ENCODE measurements around the gene SCTR. TPM values are rescaled to one million over a fixed set of nuclear protein-coding genes. Genes with fewer than 3 reads are reported as not detected.

Gene SCTR
- total and polyA plus RNA-seq, 2 of the 13 experiments (the other 11 are each of a cell fraction or from before 2014, with no cell fraction given), result not detected

DNA sequence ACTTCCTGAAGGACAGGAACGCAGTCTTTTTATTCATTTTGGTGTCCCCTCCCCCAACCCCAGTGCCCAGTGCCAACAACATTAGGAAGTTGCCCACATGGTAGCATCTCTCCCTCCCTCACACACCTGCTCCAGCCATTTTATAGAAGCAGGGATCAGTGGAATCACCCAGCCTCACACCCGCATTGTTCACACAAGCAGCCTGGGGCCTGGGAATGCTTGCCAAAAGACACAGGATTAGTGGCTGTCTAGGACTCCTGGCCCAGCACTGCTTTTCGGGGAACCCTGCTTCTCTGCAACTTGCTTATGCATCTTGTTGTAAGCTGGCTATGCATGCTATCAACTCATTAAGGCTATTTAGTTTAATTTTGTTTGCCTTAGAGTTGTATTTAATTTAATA lies 74.8 kb downstream of the SCTR start:
- no peak for DNase-seq (ENCODE audit: low spot score)
- H3K4me3 ChIP-seq (replicated peaks in 1 of 3; ENCODE audit: insufficient read depth in 1 of 3, low read depth in 2 of 3, low read length in 3 of 3), result no peak overlapping the region
- in situ Hi-C loops (cut with HindIII; ENCODE audit: extremely low pct_ligation_motif_present, low pct_unique_long_range_greater_than_20kb), result no loop called here
- no peak overlapping the region for H3K27ac ChIP-seq (ENCODE audit: extremely low read length, insufficient read depth, low read length)
- H3K9ac ChIP-seq (ENCODE audit: insufficient read depth, low read depth, low read length), result no peak overlapping the region
- H3K36me3 ChIP-seq (replicated peaks in 1 of 2; ENCODE audit: control insufficient read depth in 1 of 2, insufficient read depth in 2 of 2, low read length in 2 of 2), result no peaks in the 10 kb centered on the region
- H3K4me1 ChIP-seq (ENCODE audit: insufficient read depth, low read length), result peaks cover 9% of the 10 kb centered on the region; the same call in 1 of the 2 replicates
- H3K9me3 ChIP-seq (ENCODE audit: low read length), result no peaks in the 10 kb centered on the region
- intact Hi-C loops (cut with micrococcal nuclease; ENCODE audit: unreplicated experiment), result no loop called here
- ATAC-seq, result no peak
- H3K79me2 ChIP-seq (ENCODE audit: insufficient read depth, low read length), result no peaks in the 10 kb centered on the region
- 56% methylated on average over 3 of the region's 3 CpGs for WGBS (ENCODE audit: low lambda C conversion rate)
- POLR2A ChIA-PET, result interaction anchor here (1.7 kb wide), 1 partner anchor 9 kb away, joined by 4 read pairs; no protein-coding TSS in a partner anchor
- peaks cover 6% of the 10 kb centered on the region; the same call in 1 of the 2 replicates for H4K20me1 ChIP-seq (ENCODE audit: insufficient read depth, low read length)
- H2AFZ ChIP-seq (ENCODE audit: low read length), result no peak overlapping the region
- H3K4me2 ChIP-seq (ENCODE audit: low read depth, low read length), result no peak overlapping the region
- CTCF ChIA-PET (ENCODE audit: low intra/inter-chr PET ratio, low total read pairs), result no interaction called here
- TF ChIP-seq HNF4A (CRISPR knock-in tag; IDR thresholded peaks at IDR 0.05), result no peak
- TF ChIP-seq ZNF296 (CRISPR knock-in tag; conservative IDR thresholded peaks at IDR 0.05), result no peak
- no peak for TF ChIP-seq MZF1 (CRISPR knock-in tag; IDR thresholded peaks at IDR 0.05; ENCODE audit: borderline replicate concordance)
- no peak for TF ChIP-seq ZNF670 (CRISPR knock-in tag; IDR thresholded peaks at IDR 0.05; ENCODE audit: borderline replicate concordance)
- TF ChIP-seq SMAD3 (CRISPR knock-in tag; IDR thresholded peaks at IDR 0.05), result no peak
- TF ChIP-seq ATF1 (CRISPR knock-in tag; IDR thresholded peaks at IDR 0.05), result no peak
- TF ChIP-seq, protein P1, sequence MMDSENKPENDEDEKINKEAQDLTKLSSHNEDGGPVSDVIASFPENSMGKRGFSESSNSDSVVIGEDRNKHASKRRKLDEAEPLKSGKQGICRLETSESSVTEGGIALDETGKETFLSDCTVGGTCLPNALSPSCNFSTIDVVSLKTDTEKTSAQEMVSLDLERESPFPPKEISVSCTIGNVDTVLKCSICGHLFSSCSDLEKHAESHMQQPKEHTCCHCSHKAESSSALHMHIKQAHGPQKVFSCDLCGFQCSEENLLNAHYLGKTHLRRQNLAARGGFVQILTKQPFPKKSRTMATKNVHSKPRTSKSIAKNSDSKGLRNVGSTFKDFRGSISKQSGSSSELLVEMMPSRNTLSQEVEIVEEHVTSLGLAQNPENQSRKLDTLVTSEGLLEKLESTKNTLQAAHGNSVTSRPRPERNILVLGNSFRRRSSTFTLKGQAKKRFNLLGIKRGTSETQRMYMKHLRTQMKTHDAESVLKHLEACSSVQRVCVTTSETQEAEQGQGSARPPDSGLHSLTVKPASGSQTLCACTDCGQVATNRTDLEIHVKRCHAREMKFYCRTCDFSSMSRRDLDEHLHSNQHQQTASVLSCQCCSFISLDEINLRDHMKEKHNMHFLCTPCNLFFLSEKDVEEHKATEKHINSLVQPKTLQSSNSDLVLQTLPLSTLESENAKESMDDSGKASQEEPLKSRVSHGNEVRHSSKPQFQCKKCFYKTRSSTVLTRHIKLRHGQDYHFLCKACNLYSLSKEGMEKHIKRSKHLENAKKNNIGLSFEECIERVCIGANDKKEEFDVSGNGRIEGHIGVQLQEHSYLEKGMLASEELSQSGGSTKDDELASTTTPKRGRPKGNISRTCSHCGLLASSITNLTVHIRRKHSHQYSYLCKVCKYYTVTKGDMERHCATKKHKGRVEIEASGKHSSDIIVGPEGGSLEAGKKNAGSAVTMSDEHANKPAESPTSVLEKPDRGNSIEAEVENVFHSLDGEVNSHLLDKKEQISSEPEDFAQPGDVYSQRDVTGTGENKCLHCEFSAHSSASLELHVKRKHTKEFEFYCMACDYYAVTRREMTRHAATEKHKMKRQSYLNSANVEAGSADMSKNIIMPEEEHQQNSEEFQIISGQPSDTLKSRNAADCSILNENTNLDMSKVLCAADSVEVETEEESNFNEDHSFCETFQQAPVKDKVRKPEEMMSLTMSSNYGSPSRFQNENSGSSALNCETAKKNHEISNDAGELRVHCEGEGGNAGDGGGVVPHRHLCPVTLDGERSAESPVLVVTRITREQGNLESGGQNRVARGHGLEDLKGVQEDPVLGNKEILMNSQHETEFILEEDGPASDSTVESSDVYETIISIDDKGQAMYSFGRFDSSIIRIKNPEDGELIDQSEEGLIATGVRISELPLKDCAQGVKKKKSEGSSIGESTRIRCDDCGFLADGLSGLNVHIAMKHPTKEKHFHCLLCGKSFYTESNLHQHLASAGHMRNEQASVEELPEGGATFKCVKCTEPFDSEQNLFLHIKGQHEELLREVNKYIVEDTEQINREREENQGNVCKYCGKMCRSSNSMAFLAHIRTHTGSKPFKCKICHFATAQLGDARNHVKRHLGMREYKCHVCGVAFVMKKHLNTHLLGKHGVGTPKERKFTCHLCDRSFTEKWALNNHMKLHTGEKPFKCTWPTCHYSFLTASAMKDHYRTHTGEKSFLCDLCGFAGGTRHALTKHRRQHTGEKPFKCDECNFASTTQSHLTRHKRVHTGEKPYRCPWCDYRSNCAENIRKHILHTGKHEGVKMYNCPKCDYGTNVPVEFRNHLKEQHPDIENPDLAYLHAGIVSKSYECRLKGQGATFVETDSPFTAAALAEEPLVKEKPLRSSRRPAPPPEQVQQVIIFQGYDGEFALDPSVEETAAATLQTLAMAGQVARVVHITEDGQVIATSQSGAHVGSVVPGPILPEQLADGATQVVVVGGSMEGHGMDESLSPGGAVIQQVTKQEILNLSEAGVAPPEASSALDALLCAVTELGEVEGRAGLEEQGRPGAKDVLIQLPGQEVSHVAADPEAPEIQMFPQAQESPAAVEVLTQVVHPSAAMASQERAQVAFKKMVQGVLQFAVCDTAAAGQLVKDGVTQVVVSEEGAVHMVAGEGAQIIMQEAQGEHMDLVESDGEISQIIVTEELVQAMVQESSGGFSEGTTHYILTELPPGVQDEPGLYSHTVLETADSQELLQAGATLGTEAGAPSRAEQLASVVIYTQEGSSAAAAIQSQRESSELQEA (CRISPR knock-in tag; IDR thresholded peaks at IDR 0.05; ENCODE audit: not compliant biosample characterization), result no peak
- TF ChIP-seq, protein P2, sequence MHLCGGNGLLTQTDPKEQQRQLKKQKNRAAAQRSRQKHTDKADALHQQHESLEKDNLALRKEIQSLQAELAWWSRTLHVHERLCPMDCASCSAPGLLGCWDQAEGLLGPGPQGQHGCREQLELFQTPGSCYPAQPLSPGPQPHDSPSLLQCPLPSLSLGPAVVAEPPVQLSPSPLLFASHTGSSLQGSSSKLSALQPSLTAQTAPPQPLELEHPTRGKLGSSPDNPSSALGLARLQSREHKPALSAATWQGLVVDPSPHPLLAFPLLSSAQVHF (CRISPR knock-in tag; IDR thresholded peaks at IDR 0.05), result no peak
- TF ChIP-seq, protein P3, sequence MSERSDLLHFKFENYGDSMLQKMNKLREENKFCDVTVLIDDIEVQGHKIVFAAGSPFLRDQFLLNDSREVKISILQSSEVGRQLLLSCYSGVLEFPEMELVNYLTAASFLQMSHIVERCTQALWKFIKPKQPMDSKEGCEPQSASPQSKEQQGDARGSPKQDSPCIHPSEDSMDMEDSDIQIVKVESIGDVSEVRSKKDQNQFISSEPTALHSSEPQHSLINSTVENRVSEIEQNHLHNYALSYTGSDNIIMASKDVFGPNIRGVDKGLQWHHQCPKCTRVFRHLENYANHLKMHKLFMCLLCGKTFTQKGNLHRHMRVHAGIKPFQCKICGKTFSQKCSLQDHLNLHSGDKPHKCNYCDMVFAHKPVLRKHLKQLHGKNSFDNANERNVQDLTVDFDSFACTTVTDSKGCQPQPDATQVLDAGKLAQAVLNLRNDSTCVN (CRISPR knock-in tag; IDR thresholded peaks at IDR 0.05; ENCODE audit: borderline replicate concordance), result no peak
- no peak for TF ChIP-seq ZNF207 (IDR thresholded peaks at IDR 0.05; ENCODE audit: borderline replicate concordance)
- TF ChIP-seq SCMH1 (CRISPR knock-in tag; IDR thresholded peaks at IDR 0.05; ENCODE audit: borderline replicate concordance), result no peak
- H3K27me3 ChIP-seq (ENCODE audit: control insufficient read depth in 1 of 2, insufficient read depth in 2 of 2, low read length in 2 of 2), result peaks cover 7 to 49% of the 10 kb centered on the region in 2 experiments
- FAIRE-seq, result no peak
- BruUV-seq (replicated peaks), result no TSS peak
